ENCODE data around the gene CPA2.
"Not testable (repeated sequence)": the region's sequence is repeated elsewhere in the genome, so short reads cannot be mapped to it uniquely, and the experiment has no call there.

CPA2 gene

GRCh38 chr7:130266258-130266960 is at the start of gene CPA2:
CPA2 (plus strand) TSS chr7:130266863; CDS start chr7:130266882, 19 bp downstream.
- DNase-seq (ENCODE audit: low spot score in 2 of 2) (no peak), ATAC-seq (replicated peaks; ENCODE audit: extremely low read depth, poor library complexity, severe bottlenecking) (no peak)
- Mint-ChIP-seq H3K36me3 (ENCODE audit: insufficient read depth) (peaks cover 2% of the 10 kb centered on the region), H3K27me3 (peaks cover 51% of the 10 kb centered on the region), H3K4me3 (no peak within 1 kb of the TSS), H3K27ac (ENCODE audit: low read depth) (no peak within 1 kb of the TSS), H3K4me1 (peaks cover 5% of the 10 kb centered on the region), H3K9me3 (no peaks in the 10 kb centered on the region)

- Mint-ChIP-seq H3K36me3 (ENCODE audit: insufficient read depth) (no peaks in the 10 kb centered on the region), H3K4me1 (no peaks in the 10 kb centered on the region), H3K4me3 (no peak overlapping the region), H3K9me3 (no peaks in the 10 kb centered on the region), H3K27ac (ENCODE audit: low read depth) (no peak overlapping the region), H3K27me3 (peaks cover 31% of the 10 kb centered on the region)
- no peak for ATAC-seq (replicated peaks; ENCODE audit: extremely low read depth, poor library complexity, severe bottlenecking)
- DNase-seq (ENCODE audit: low spot score in 2 of 2), result no peak
Observed at GRCh38 chr7:130218806-130219620, 47.6 kb upstream of the CPA2 start.

GRCh38 chr7:130219871-130220270 is 46.8 kb upstream of the CPA2 start:
- Mint-ChIP-seq H3K27ac (ENCODE audit: low read depth) (no peak overlapping the region), H3K4me3 (no peak overlapping the region), H3K4me1 (no peaks in the 10 kb centered on the region), H3K36me3 (ENCODE audit: insufficient read depth) (no peaks in the 10 kb centered on the region), H3K27me3 (peaks cover 23% of the 10 kb centered on the region), H3K9me3 (no peaks in the 10 kb centered on the region)
- ATAC-seq (replicated peaks; ENCODE audit: extremely low read depth, poor library complexity, severe bottlenecking) (no peak), DNase-seq (ENCODE audit: low spot score in 2 of 2) (no peak)

GRCh38 chr7:130221746-130222145 is 44.9 kb upstream of the CPA2 start:
- H3K27ac Mint-ChIP-seq (ENCODE audit: low read depth), result no peak overlapping the region
- DNase-seq (ENCODE audit: low spot score in 2 of 2) (no peak), ATAC-seq (replicated peaks; ENCODE audit: extremely low read depth, poor library complexity, severe bottlenecking) (no peak)
- H3K4me3 Mint-ChIP-seq, result no peak overlapping the region
- no peaks in the 10 kb centered on the region for H3K36me3 Mint-ChIP-seq (ENCODE audit: insufficient read depth)
- no peaks in the 10 kb centered on the region for H3K4me1 Mint-ChIP-seq
- no peaks in the 10 kb centered on the region for H3K9me3 Mint-ChIP-seq
- H3K27me3 Mint-ChIP-seq, result peaks cover 23% of the 10 kb centered on the region

GRCh38 chr7:130223646-130224045 is 43.0 kb upstream of the CPA2 start:
- ATAC-seq (replicated peaks; ENCODE audit: extremely low read depth, poor library complexity, severe bottlenecking), result no peak
- Mint-ChIP-seq H3K4me3 (no peak overlapping the region), H3K4me1 (no peaks in the 10 kb centered on the region), H3K27me3 (peaks cover 23% of the 10 kb centered on the region), H3K9me3 (no peaks in the 10 kb centered on the region), H3K36me3 (ENCODE audit: insufficient read depth) (no peaks in the 10 kb centered on the region), H3K27ac (ENCODE audit: low read depth) (no peak overlapping the region)
- no peak for DNase-seq (ENCODE audit: low spot score in 2 of 2)

- DNase-seq (ENCODE audit: low spot score in 2 of 2) (no peak), ATAC-seq (replicated peaks; ENCODE audit: extremely low read depth, poor library complexity, severe bottlenecking) (no peak)
- Mint-ChIP-seq H3K27ac (ENCODE audit: low read depth) (no peak overlapping the region), H3K27me3 (peaks cover 23% of the 10 kb centered on the region), H3K4me3 (no peak overlapping the region), H3K4me1 (no peaks in the 10 kb centered on the region), H3K9me3 (no peaks in the 10 kb centered on the region), H3K36me3 (ENCODE audit: insufficient read depth) (no peaks in the 10 kb centered on the region)
Observed at GRCh38 chr7:130224210-130224609, 42.5 kb upstream of the CPA2 start.

- H3K4me3 Mint-ChIP-seq; H3K27ac Mint-ChIP-seq (ENCODE audit: low read depth); H3K36me3 Mint-ChIP-seq (ENCODE audit: insufficient read depth); DNase-seq (ENCODE audit: low spot score in 2 of 2); ATAC-seq (replicated peaks; ENCODE audit: extremely low read depth, poor library complexity, severe bottlenecking); H3K9me3 Mint-ChIP-seq; H3K4me1 Mint-ChIP-seq: not testable (repeated sequence)
- peaks cover 16% of the 10 kb centered on the region for H3K27me3 Mint-ChIP-seq
Observed at GRCh38 chr7:130224923-130225322, 41.7 kb upstream of the CPA2 start.

GRCh38 chr7:130226333-130226732 is 40.3 kb upstream of the CPA2 start:
- Mint-ChIP-seq H3K9me3 (no peaks in the 10 kb centered on the region), H3K36me3 (ENCODE audit: insufficient read depth) (no peaks in the 10 kb centered on the region), H3K4me3 (no peak overlapping the region), H3K27me3 (peaks cover 10% of the 10 kb centered on the region), H3K4me1 (no peaks in the 10 kb centered on the region), H3K27ac (ENCODE audit: low read depth) (no peak overlapping the region)
- no peak for ATAC-seq (replicated peaks; ENCODE audit: extremely low read depth, poor library complexity, severe bottlenecking)
- no peak for DNase-seq (ENCODE audit: low spot score in 2 of 2)

GRCh38 chr7:130227883-130228575 is 38.6 kb upstream of the CPA2 start:
- Mint-ChIP-seq H3K4me3 (no peak overlapping the region), H3K9me3 (no peaks in the 10 kb centered on the region), H3K36me3 (ENCODE audit: insufficient read depth) (no peaks in the 10 kb centered on the region), H3K27me3 (peaks cover 18% of the 10 kb centered on the region), H3K4me1 (no peaks in the 10 kb centered on the region), H3K27ac (ENCODE audit: low read depth) (no peak overlapping the region)
- DNase-seq (ENCODE audit: low spot score in 2 of 2) (no peak), ATAC-seq (replicated peaks; ENCODE audit: extremely low read depth, poor library complexity, severe bottlenecking) (no peak)

GRCh38 chr7:130228840-130229502 is 37.7 kb upstream of the CPA2 start:
- no peaks in the 10 kb centered on the region for H3K36me3 Mint-ChIP-seq (ENCODE audit: insufficient read depth)
- H3K9me3 Mint-ChIP-seq, result no peaks in the 10 kb centered on the region
- H3K4me3 Mint-ChIP-seq, result no peak overlapping the region
- H3K27me3 Mint-ChIP-seq, result peaks cover 18% of the 10 kb centered on the region
- DNase-seq (ENCODE audit: low spot score in 2 of 2) (no peak), ATAC-seq (replicated peaks; ENCODE audit: extremely low read depth, poor library complexity, severe bottlenecking) (no peak)
- H3K4me1 Mint-ChIP-seq, result no peaks in the 10 kb centered on the region
- no peak overlapping the region for H3K27ac Mint-ChIP-seq (ENCODE audit: low read depth)

GRCh38 chr7:130229981-130230380 is 36.7 kb upstream of the CPA2 start:
- not testable (repeated sequence) for H3K4me1 Mint-ChIP-seq; ATAC-seq (replicated peaks; ENCODE audit: extremely low read depth, poor library complexity, severe bottlenecking); H3K36me3 Mint-ChIP-seq (ENCODE audit: insufficient read depth); H3K4me3 Mint-ChIP-seq; H3K9me3 Mint-ChIP-seq; DNase-seq (ENCODE audit: low spot score in 2 of 2); H3K27ac Mint-ChIP-seq (ENCODE audit: low read depth)
- peaks cover 18% of the 10 kb centered on the region for H3K27me3 Mint-ChIP-seq

GRCh38 chr7:130231792-130232191 is 34.9 kb upstream of the CPA2 start:
- DNase-seq (ENCODE audit: low spot score in 2 of 2) (no peak), ATAC-seq (replicated peaks; ENCODE audit: extremely low read depth, poor library complexity, severe bottlenecking) (no peak)
- Mint-ChIP-seq H3K9me3 (no peaks in the 10 kb centered on the region), H3K27ac (ENCODE audit: low read depth) (no peak overlapping the region), H3K4me1 (no peaks in the 10 kb centered on the region), H3K4me3 (no peak overlapping the region), H3K36me3 (ENCODE audit: insufficient read depth) (no peaks in the 10 kb centered on the region), H3K27me3 (peaks cover 34% of the 10 kb centered on the region)

Data from central memory CD8-positive, alpha-beta T cell (primary cell).